Measurements from ENCODE around the gene MYO5A. TPM values are rescaled to one million over a fixed set of nuclear protein-coding genes. Genes with fewer than 3 reads are reported as not detected.

MYO5A gene
- polyA plus RNA-seq, 1 donor (not counting 4 experiments of a cell fraction or from before 2014, with no cell fraction given), result 53.8 TPM

GRCh38 chr15:52524223-52525136, 4.2 kb downstream of the MYO5A start:
- Histone ChIP-seq H3K79me2 (ENCODE audit: control insufficient read depth, insufficient read depth, low read length) (peaks cover 71% of the 10 kb centered on the region), H2AFZ (ENCODE audit: control insufficient read depth, low read length) (no peak overlapping the region), H3K4me2 (ENCODE audit: control insufficient read depth, extremely low read depth, insufficient read depth, low read depth, low read length) (no peak overlapping the region), H4K20me1 (ENCODE audit: control insufficient read depth, extremely low read depth, insufficient read depth, low read length) (no peaks in the 10 kb centered on the region), H3K9me3 (ENCODE audit: control insufficient read depth, low read depth, low read length) (no peaks in the 10 kb centered on the region), H3K9me1 (ENCODE audit: control insufficient read depth, extremely low read depth, insufficient read depth, low read length) (no peaks in the 10 kb centered on the region), H3K4me3 (ENCODE audit: control insufficient read depth in 2 of 3, extremely low read depth in 1 of 3, insufficient read depth in 2 of 3, low read depth in 1 of 3, low read length in 3 of 3) (no peak overlapping the region), H3K27ac (ENCODE audit: control insufficient read depth, insufficient read depth, low read length) (peak overlapping the region; percentile 69), H3K36me3 (ENCODE audit: control insufficient read depth in 2 of 2, extremely low read depth in 1 of 2, insufficient read depth in 2 of 2, low read length in 2 of 2) (no peaks in the 10 kb centered on the region), H3K4me1 (ENCODE audit: control insufficient read depth, extremely low read depth, insufficient read depth, low read length) (peaks cover 54% of the 10 kb centered on the region), H3K9ac (ENCODE audit: control insufficient read depth, extremely low read depth, insufficient read depth, low read length) (no peak overlapping the region), H3K27me3 (ENCODE audit: control insufficient read depth, extremely low read depth, insufficient read depth, low read length) (no peaks in the 10 kb centered on the region)
- FAIRE-seq, result no peak
- TF ChIP-seq CTCF (optimal IDR thresholded peaks at IDR 0.05 in 1 of 3, IDR thresholded peaks at IDR 0.05 in 1 of 3, conservative IDR thresholded peaks at IDR 0.05 in 1 of 3; ENCODE audit: extremely low read depth in 1 of 3, insufficient read depth in 2 of 3, low read length in 3 of 3) (no peak), EZH2 (IDR thresholded peaks at IDR 0.05; ENCODE audit: low read length) (no peak)
- no peak for DNase-seq (ENCODE audit: low read depth, low spot score)
- dilution Hi-C loops (cut with MboI; ENCODE audit: extremely low pct_ligation_motif_present, low sequenced_read_pairs), result no loop called here

GRCh38 chr15:52523647-52524046, 5.0 kb downstream of the MYO5A start:
- DNase-seq (ENCODE audit: low read depth, low spot score) (no peak), FAIRE-seq (peak; percentile 58)
- no peaks in the 10 kb centered on the region for H3K27me3 ChIP-seq (ENCODE audit: control insufficient read depth, extremely low read depth, insufficient read depth, low read length)
- H3K9me1 ChIP-seq (ENCODE audit: control insufficient read depth, extremely low read depth, insufficient read depth, low read length), result no peaks in the 10 kb centered on the region
- H3K4me1 ChIP-seq (ENCODE audit: control insufficient read depth, extremely low read depth, insufficient read depth, low read length), result peaks cover 51% of the 10 kb centered on the region
- no peak overlapping the region for H2AFZ ChIP-seq (ENCODE audit: control insufficient read depth, low read length)
- H3K9ac ChIP-seq (ENCODE audit: control insufficient read depth, extremely low read depth, insufficient read depth, low read length), result peak overlapping the region; percentile 41
- peak overlapping the region in 1 of 3 experiments; percentile 7 for H3K4me3 ChIP-seq (ENCODE audit: control insufficient read depth in 2 of 3, extremely low read depth in 1 of 3, insufficient read depth in 2 of 3, low read depth in 1 of 3, low read length in 3 of 3)
- no peak for TF ChIP-seq EZH2 (IDR thresholded peaks at IDR 0.05; ENCODE audit: low read length)
- no peaks in the 10 kb centered on the region for H3K36me3 ChIP-seq (ENCODE audit: control insufficient read depth in 2 of 2, extremely low read depth in 1 of 2, insufficient read depth in 2 of 2, low read length in 2 of 2)
- dilution Hi-C loops (cut with MboI; ENCODE audit: extremely low pct_ligation_motif_present, low sequenced_read_pairs), result no loop called here
- H4K20me1 ChIP-seq (ENCODE audit: control insufficient read depth, extremely low read depth, insufficient read depth, low read length), result no peaks in the 10 kb centered on the region
- peak overlapping the region; percentile 68 for H3K4me2 ChIP-seq (ENCODE audit: control insufficient read depth, extremely low read depth, insufficient read depth, low read depth, low read length)
- peak overlapping the region; percentile 69 for H3K27ac ChIP-seq (ENCODE audit: control insufficient read depth, insufficient read depth, low read length)
- peaks cover 78% of the 10 kb centered on the region for H3K79me2 ChIP-seq (ENCODE audit: control insufficient read depth, insufficient read depth, low read length)
- H3K9me3 ChIP-seq (ENCODE audit: control insufficient read depth, low read depth, low read length), result no peaks in the 10 kb centered on the region
